HepG2 (cell line): ENCODE data around the gene THAP2. TPM values are rescaled to one million over a fixed set of nuclear protein-coding genes. Genes with fewer than 3 reads are reported as not detected.

Source experiments
- ATAC-seq: fragments of 200-7000 bp; cut with Tn5 transposase; 3 replicates; pipeline ENCODE4 v1.9.1; 2020; ENCODE audit warnings: mild to moderate bottlenecking, moderate library complexity
- BruUV-seq: library from RNA; stranded (reverse); fragments of 400-500 nt; replicated peaks from 2 replicates; lab custom pipeline; 2021; lab: Mats Ljungman, UMichigan
- CTCF ChIA-PET: fragments of 300-600 bp; formaldehyde crosslinking; extraction: SDS; loops from one replicate; lab custom pipeline; 2021; ENCODE audit warnings: low total read pairs, inconsistent platforms, low intra/inter-chr PET ratio; lab: Yijun Ruan, JAX
- POLR2A ChIA-PET: fragments of 350-600 bp; sonication (Branson Sonifier 250); formaldehyde crosslinking; loops from one replicate; lab custom pipeline; 2020; ENCODE audit warnings: antibody characterized with exemption, inconsistent platforms; lab: Yijun Ruan, JAX
- DNase-seq: peaks from one replicate; pipeline ENCODE4 v3.0.0-alpha.2; 2015; ENCODE audit warnings: low spot score
- FAIRE-seq: peaks from 3 replicates; lab custom pipeline; 2011; peaks lifted over from hg19 to GRCh38; lab: Jason Lieb, UNC
- H2AFZ ChIP-seq: one replicate; pipeline ENCODE4 v1.6.1; 2011; ENCODE audit warnings: low read length, inconsistent platforms
- H3K27ac ChIP-seq: fragments of 300-600 bp; 3 replicates; pipeline ENCODE4 v1.8.0; 2011; ENCODE audit warnings: mixed run types, mild to moderate bottlenecking, mixed read lengths, low read length, inconsistent platforms; ENCODE audit not compliant: insufficient read depth; ENCODE audit errors: extremely low read length
- H3K27me3 ChIP-seq, 2 experiments: fragments of 200-600 bp in 1 of 2; 2 replicates in 1 of 2; 3 replicates in 1 of 2; pipeline versions ENCODE4 v1.6.0 to v1.8.0; 2011; ENCODE audit warnings: low read length in 2 of 2, mild to moderate bottlenecking in 2 of 2, moderate library complexity in 2 of 2, inconsistent platforms in 1 of 2; ENCODE audit not compliant: insufficient read depth in 2 of 2, control insufficient read depth in 1 of 2
- H3K36me3 ChIP-seq, 2 experiments: fragments of 200-600 bp in 1 of 2; replicated peaks in 1 of 2; 2 replicates in 1 of 2; 3 replicates in 1 of 2; pipeline versions ENCODE4 v1.5.1 to v1.8.0; 2011; ENCODE audit warnings: low read length in 2 of 2, inconsistent platforms in 1 of 2; ENCODE audit not compliant: insufficient read depth in 2 of 2, control insufficient read depth in 1 of 2
- H3K4me1 ChIP-seq: 2 replicates; pipeline ENCODE4 v1.5.1; 2012; ENCODE audit warnings: low read length, inconsistent platforms; ENCODE audit not compliant: insufficient read depth
- H3K4me2 ChIP-seq: 2 replicates; pipeline ENCODE4 v1.6.0; 2011; ENCODE audit warnings: low read depth, low read length, inconsistent platforms
- H3K4me3 ChIP-seq, 3 experiments: fragments of 200-600 bp in 1 of 3; sonication (generic), shearing (Covaris generic) in 1 of 3; replicated peaks in 1 of 3; 2 replicates each; pipeline ENCODE4 v1.5.1; 2011 to 2016; ENCODE audit warnings: low read length in 3 of 3, inconsistent platforms in 2 of 3, low read depth in 2 of 3, mild to moderate bottlenecking in 2 of 3, control low read depth in 1 of 3, mixed read lengths in 1 of 3; ENCODE audit not compliant: insufficient read depth in 1 of 3
- H3K79me2 ChIP-seq: one replicate; pipeline ENCODE4 v1.6.1; 2011; ENCODE audit warnings: low read length, inconsistent platforms; ENCODE audit not compliant: insufficient read depth
- H3K9ac ChIP-seq: 2 replicates; pipeline ENCODE4 v1.6.0; 2011; ENCODE audit warnings: mild to moderate bottlenecking, low read depth, low read length, inconsistent platforms; ENCODE audit not compliant: insufficient read depth
- H3K9me3 ChIP-seq: 2 replicates; pipeline ENCODE4 v1.5.1; 2012; ENCODE audit warnings: mild to moderate bottlenecking, low read length
- H4K20me1 ChIP-seq: 2 replicates; pipeline ENCODE4 v1.6.0; 2011; ENCODE audit warnings: inconsistent platforms, mild to moderate bottlenecking, low read length, moderate library complexity; ENCODE audit not compliant: insufficient read depth
- CREB1 ChIP-seq, 2 experiments: fragments of 450-650 bp in 1 of 2; IDR thresholded peaks; 2 replicates each; pipeline ENCODE4 v1.6.1; 2016 to 2017; ENCODE audit warnings: control low read depth in 1 of 2, mild to moderate bottlenecking in 1 of 2, missing compliant biosample characterization in 1 of 2, missing genetic modification characterization in 1 of 2
- FOSL1 ChIP-seq: sonication (generic); formaldehyde crosslinking; IDR thresholded peaks from 2 replicates; pipeline ENCODE4 v1.9.0; 2021; ENCODE audit warnings: missing genetic modification reagents, borderline replicate concordance
- KDM6A ChIP-seq: IDR thresholded peaks from 2 replicates; pipeline ENCODE4 v1.6.1; 2016; ENCODE audit warnings: low read depth
- RBFOX2 ChIP-seq: fragments of 200-400 bp; formaldehyde crosslinking; IDR thresholded peaks from 2 replicates; pipeline ENCODE4 v1.6.1; 2017; ENCODE audit warnings: low read depth, mild to moderate bottlenecking, low read length
- TOE1 ChIP-seq: sonication (generic); formaldehyde crosslinking; IDR thresholded peaks from 2 replicates; pipeline ENCODE4 v1.4.0; 2020; ENCODE audit warnings: mild to moderate bottlenecking, missing genetic modification reagents
- WGBS: methylation state at CpG from one replicate; pipeline ENCODE4 v1.1.6; 2017; ENCODE audit warnings: low lambda C conversion rate; 5-methylcytosine and 5-hydroxymethylcytosine counted together
- in situ Hi-C: cut with HindIII; loops from 2 replicates; pipeline ENCODE4 v1.10.0; 2017; ENCODE audit warnings: low pct_unique_long_range_greater_than_20kb; ENCODE audit not compliant: extremely low pct_ligation_motif_present
- intact Hi-C: fragments of 100-400 bp; cut with micrococcal nuclease; formaldehyde crosslinking; loops from one replicate; pipeline ENCODE4 v1.10.0; 2022; ENCODE audit not compliant: unreplicated experiment
- polyA plus RNA-seq, 8 experiments: library from polyadenylated mRNA; depleted of rRNA in 3 of 8; stranded (reverse) in 7 of 8; unstranded in 1 of 8; fragments of >200 nt; fragmentation: Illumina TruSeq in 4 of 8; extraction: Trizol in 4 of 8; gene quantifications; 2 replicates each; pipeline versions ENCODE4 v1.2.1 to v1.2.3, GENCODE V29; 2011 to 2016; ENCODE audit warnings: low read depth in 4 of 8, missing spikeins in 1 of 8, mixed read lengths in 1 of 8; ENCODE audit not compliant: insufficient read depth in 1 of 8
- total RNA-seq, 5 experiments: library from RNA; depleted of rRNA; stranded (reverse); fragments of >200 nt; fragmentation: Illumina TruSeq; extraction: Trizol; gene quantifications; 2 replicates each; pipeline ENCODE4 v1.2.3, GENCODE V29; 2016; ENCODE audit warnings: low read depth in 1 of 5
- TF ChIP-seq, protein P1 (sequence below): sonication (generic); formaldehyde crosslinking; IDR thresholded peaks from 2 replicates; pipeline ENCODE4 v1.8.1; 2023; ENCODE audit warnings: mild to moderate bottlenecking, missing genetic modification reagents
- TF ChIP-seq, protein P2 (sequence below): sonication (generic); formaldehyde crosslinking; IDR thresholded peaks from 2 replicates; pipeline ENCODE4 v1.8.0; 2022; ENCODE audit warnings: missing genetic modification reagents, mild to moderate bottlenecking, inconsistent platforms, borderline replicate concordance

The THAP2 gene
- total and polyA plus RNA-seq, 2 of the 13 experiments (the other 11 are each of a cell fraction or from before 2014, with no cell fraction given): 5.2 to 6.2 TPM

DNA sequence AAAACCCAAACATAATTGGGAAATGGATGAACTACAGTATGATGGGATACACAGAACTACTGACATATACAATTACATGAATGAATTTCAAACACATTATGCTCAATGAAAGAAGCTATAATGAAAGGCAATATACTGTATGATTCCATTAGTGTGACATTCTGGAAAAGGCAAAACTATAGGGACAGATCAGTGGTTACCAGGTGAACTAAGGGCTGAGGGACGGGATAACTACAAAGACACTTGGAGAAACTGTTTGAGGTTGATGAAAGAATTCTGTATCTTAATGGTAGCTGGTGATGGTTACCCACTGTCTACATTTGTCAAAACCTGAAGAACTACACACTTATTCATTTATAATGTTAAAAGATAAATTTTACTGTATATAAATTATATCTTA lies 8.2 kb upstream of the THAP2 start (continued):
- TF ChIP-seq TOE1 (CRISPR knock-in tag) (no peak), KDM6A (no peak)
- TF ChIP-seq, protein P1, sequence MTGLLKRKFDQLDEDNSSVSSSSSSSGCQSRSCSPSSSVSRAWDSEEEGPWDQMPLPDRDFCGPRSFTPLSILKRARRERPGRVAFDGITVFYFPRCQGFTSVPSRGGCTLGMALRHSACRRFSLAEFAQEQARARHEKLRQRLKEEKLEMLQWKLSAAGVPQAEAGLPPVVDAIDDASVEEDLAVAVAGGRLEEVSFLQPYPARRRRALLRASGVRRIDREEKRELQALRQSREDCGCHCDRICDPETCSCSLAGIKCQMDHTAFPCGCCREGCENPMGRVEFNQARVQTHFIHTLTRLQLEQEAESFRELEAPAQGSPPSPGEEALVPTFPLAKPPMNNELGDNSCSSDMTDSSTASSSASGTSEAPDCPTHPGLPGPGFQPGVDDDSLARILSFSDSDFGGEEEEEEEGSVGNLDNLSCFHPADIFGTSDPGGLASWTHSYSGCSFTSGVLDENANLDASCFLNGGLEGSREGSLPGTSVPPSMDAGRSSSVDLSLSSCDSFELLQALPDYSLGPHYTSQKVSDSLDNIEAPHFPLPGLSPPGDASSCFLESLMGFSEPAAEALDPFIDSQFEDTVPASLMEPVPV (CRISPR knock-in tag): no peak

DNA sequence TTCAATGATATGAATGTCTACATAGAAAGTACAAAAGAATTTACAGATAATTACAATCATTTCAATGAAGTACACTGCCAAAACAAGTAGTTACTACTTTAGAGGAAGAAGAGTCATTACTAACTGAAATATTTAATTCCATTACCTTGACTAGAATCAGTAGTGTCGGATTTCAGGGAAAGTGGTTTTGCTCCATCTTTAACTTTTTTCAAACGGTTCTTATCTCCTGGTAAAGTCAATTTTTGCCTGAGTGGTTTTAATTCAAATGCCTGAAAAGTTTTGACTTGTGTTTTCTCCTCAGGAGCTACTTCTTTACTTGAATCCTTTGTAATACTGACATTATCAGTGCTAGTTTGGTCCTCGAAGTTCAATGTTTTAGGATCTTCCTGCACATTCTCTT lies 7.4 kb upstream of the THAP2 start:
- TF ChIP-seq FOSL1 (CRISPR knock-in tag) (no peak), CREB1 (IDR thresholded peaks at IDR 0.05) (no peak), CREB1 (CRISPR knock-in tag; IDR thresholded peaks at IDR 0.05) (no peak), RBFOX2 (0 out of 2 replicates have a peak, but pooled peaks have one; percentile 24)
- TF ChIP-seq, protein P2, sequence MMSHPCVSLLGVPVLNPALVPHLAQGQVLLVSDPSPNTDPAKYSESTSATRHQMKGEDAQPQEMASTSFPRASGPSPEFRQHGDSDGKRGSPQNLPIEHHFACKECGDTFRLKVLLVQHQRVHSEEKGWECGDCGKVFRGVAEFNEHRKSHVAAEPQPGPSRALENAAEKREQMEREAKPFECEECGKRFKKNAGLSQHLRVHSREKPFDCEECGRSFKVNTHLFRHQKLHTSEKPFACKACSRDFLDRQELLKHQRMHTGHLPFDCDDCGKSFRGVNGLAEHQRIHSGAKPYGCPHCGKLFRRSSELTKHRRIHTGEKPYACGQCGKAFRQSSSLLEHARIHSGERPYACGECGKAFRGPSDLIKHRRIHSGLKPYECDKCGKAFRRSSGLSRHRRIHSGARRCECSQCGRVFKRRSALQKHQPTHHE (CRISPR knock-in tag): no peak
- no peak overlapping the region for H3K9ac ChIP-seq
- peaks cover 6% of the 10 kb centered on the region for H4K20me1 ChIP-seq
- intact Hi-C loops: no loop called here
- ATAC-seq (no peak), DNase-seq (no peak), FAIRE-seq (no peak)
- no peaks in the 10 kb centered on the region for H3K27me3 ChIP-seq
- BruUV-seq: no TSS peak
- in situ Hi-C loops: no loop called here
- H3K4me3 ChIP-seq: no peak overlapping the region
- WGBS: 82% methylated on average over 3 of the region's 3 CpGs
- ChIA-PET POLR2A (no interaction called here), CTCF (no interaction called here)
- 0 out of 2 replicates have a peak overlapping the region, but pooled peaks have one; percentile 6 for H3K4me2 ChIP-seq
- peaks cover 12% of the 10 kb centered on the region for H3K9me3 ChIP-seq
- peaks cover 2 to 43% of the 10 kb centered on the region in 2 experiments; a peak in 4 of 5 replicates for H3K36me3 ChIP-seq
- no peak overlapping the region for H2AFZ ChIP-seq
- H3K4me1 ChIP-seq: peaks cover 37% of the 10 kb centered on the region
- peaks cover 56% of the 10 kb centered on the region for H3K79me2 ChIP-seq
- no peak overlapping the region for H3K27ac ChIP-seq
